CD14-positive monocyte (primary cell): ENCODE results near the gene TACC3. TPM values are rescaled to one million over a fixed set of nuclear protein-coding genes. Genes with fewer than 3 reads are reported as not detected.

Experiments used
- DNase-seq, 3 donors: peaks; one replicate each; pipeline ENCODE4 v3.0.0-alpha.2; 2011 to 2022
- H2AFZ ChIP-seq: 2 replicates; pipeline ENCODE4 v1.6.0; 2012; ENCODE audit warnings: mild to moderate bottlenecking, low read depth, low read length, inconsistent platforms; ENCODE audit not compliant: insufficient read depth, poor library complexity, severe bottlenecking
- H3K27ac ChIP-seq, 2 donors: 1 replicate in 1 of 2; 2 replicates in 1 of 2; pipeline ENCODE4 v1.5.1; 2012 to 2013; ENCODE audit warnings: low read length in 2 of 2, control low read depth in 1 of 2, inconsistent platforms in 1 of 2, low read depth in 1 of 2, mild to moderate bottlenecking in 1 of 2
- H3K27me3 ChIP-seq, 2 donors: one replicate each; pipeline versions ENCODE4 v1.6.0 to v1.6.1; 2011 to 2013; ENCODE audit warnings: low read length in 2 of 2; ENCODE audit not compliant: control insufficient read depth in 2 of 2, insufficient read depth in 2 of 2
- H3K36me3 ChIP-seq, 2 donors: replicated peaks in 1 of 2; 1 replicate in 1 of 2; 2 replicates in 1 of 2; pipeline versions ENCODE4 v1.5.1 to v1.6.1; 2012 to 2013; ENCODE audit warnings: low read length in 2 of 2, control low read depth in 1 of 2, inconsistent platforms in 1 of 2, mild to moderate bottlenecking in 1 of 2; ENCODE audit not compliant: insufficient read depth in 2 of 2, control insufficient read depth in 1 of 2
- H3K4me1 ChIP-seq, 2 donors: 1 replicate in 1 of 2; 2 replicates in 1 of 2; pipeline versions ENCODE4 v1.5.1 to v1.6.1; 2012 to 2013; ENCODE audit warnings: low read length in 2 of 2, control low read depth in 1 of 2, inconsistent platforms in 1 of 2, mild to moderate bottlenecking in 1 of 2, moderate library complexity in 1 of 2; ENCODE audit not compliant: insufficient read depth in 2 of 2, control insufficient read depth in 1 of 2
- H3K4me2 ChIP-seq: replicated peaks from 2 replicates; pipeline ENCODE3; 2012; ENCODE audit warnings: low read length, moderate library complexity, mild to moderate bottlenecking; ENCODE audit not compliant: poor library complexity, severe bottlenecking; ENCODE audit errors: extremely low read depth
- H3K4me3 ChIP-seq, 3 experiments: fragments of 200-600 bp in 1 of 3; sonication (generic) in 1 of 3; replicated peaks in 1 of 3; 1 replicate in 2 of 3; 2 replicates in 1 of 3; pipeline ENCODE4 v1.5.1; 2011 to 2013; ENCODE audit warnings: low read length in 3 of 3, mild to moderate bottlenecking in 3 of 3, control low read depth in 2 of 3, low read depth in 2 of 3, inconsistent platforms in 1 of 3, moderate library complexity in 1 of 3
- H3K79me2 ChIP-seq: 2 replicates; pipeline ENCODE4 v1.6.0; 2012; ENCODE audit warnings: mild to moderate bottlenecking, control low read depth, inconsistent platforms, low read length, moderate library complexity; ENCODE audit not compliant: insufficient read depth
- H3K9ac ChIP-seq: 2 replicates; pipeline ENCODE4 v1.6.0; 2017; ENCODE audit warnings: low read length, mild to moderate bottlenecking; ENCODE audit not compliant: insufficient read depth, poor library complexity, severe bottlenecking
- H3K9me3 ChIP-seq, 2 donors: replicated peaks in 1 of 2; 1 replicate in 1 of 2; 2 replicates in 1 of 2; pipeline versions ENCODE4 v1.5.1 to v1.6.1; 2012 to 2013; ENCODE audit warnings: low read length in 2 of 2, control low read depth in 1 of 2; ENCODE audit not compliant: control insufficient read depth in 1 of 2, insufficient read depth in 1 of 2
- H4K20me1 ChIP-seq: 2 replicates; pipeline ENCODE4 v1.6.0; 2012; ENCODE audit warnings: mild to moderate bottlenecking, low read length, control low read depth, moderate library complexity; ENCODE audit not compliant: insufficient read depth
- H3K27ac Mint-ChIP-seq, 7 donors: one replicate each; pipeline ENCODE4 v1.8.0; 2020; ENCODE audit warnings: mild to moderate bottlenecking in 7 of 7, mixed read lengths in 7 of 7, moderate library complexity in 6 of 7, inconsistent platforms in 2 of 7
- H3K27me3 Mint-ChIP-seq, 3 donors: one replicate each; pipeline ENCODE4 v1.8.0; 2021 to 2022; ENCODE audit warnings: low read depth in 3 of 3, mild to moderate bottlenecking in 3 of 3, mixed read lengths in 3 of 3, moderate library complexity in 3 of 3, inconsistent platforms in 1 of 3
- H3K36me3 Mint-ChIP-seq, 2 donors: one replicate each; pipeline ENCODE4 v1.8.0; 2020; ENCODE audit warnings: mixed read lengths in 2 of 2, inconsistent platforms in 1 of 2, mild to moderate bottlenecking in 1 of 2
- H3K4me1 Mint-ChIP-seq: one replicate; pipeline ENCODE4 v1.8.0; 2020; ENCODE audit warnings: mild to moderate bottlenecking, mixed read lengths
- H3K4me3 Mint-ChIP-seq, 2 donors: one replicate each; pipeline ENCODE4 v1.8.0; 2020; ENCODE audit warnings: mild to moderate bottlenecking in 2 of 2, mixed read lengths in 2 of 2, moderate library complexity in 1 of 2
- H3K9me3 Mint-ChIP-seq, 7 donors: one replicate each; pipeline ENCODE4 v1.8.0; 2020 to 2022; ENCODE audit warnings: mixed read lengths in 7 of 7, mild to moderate bottlenecking in 6 of 7, moderate library complexity in 6 of 7, inconsistent platforms in 2 of 7
- CTCF ChIP-seq: fragments of 200-600 bp; IDR thresholded peaks from one replicate; pipeline ENCODE4 v1.8.0; 2022; ENCODE audit warnings: antibody characterized with exemption, mild to moderate bottlenecking
- WGBS: methylation state at CpG from one replicate; pipeline ENCODE4 v1.1.5; 2013; ENCODE audit warnings: missing lambda C conversion rate; ENCODE audit not compliant: insufficient coverage; 5-methylcytosine and 5-hydroxymethylcytosine counted together
- intact Hi-C, 2 donors: fragments of 100-400 bp; cut with micrococcal nuclease; formaldehyde crosslinking; loops; one replicate each; pipeline versions ENCODE4 v1.15.0 to v1.15.1; 2023
- polyA plus RNA-seq, 3 donors: library from polyadenylated mRNA; depleted of rRNA in 1 of 3; unstranded in 2 of 3; stranded (reverse) in 1 of 3; fragments of 300-500 nt in 2 of 3; fragments of >200 nt in 1 of 3; fragmentation: Illumina TruSeq in 2 of 3; gene quantifications; 1 replicate in 2 of 3; 2 replicates in 1 of 3; pipeline ENCODE4 v1.2.3, GENCODE V29; 2012 to 2021

TACC3 gene
- polyA plus RNA-seq, 3 donors, result 43.7 to 84.2 (median 56.6) TPM

GRCh38 chr4:1737666-1738065 lies 16.3 kb downstream of the TACC3 start:
- Mint-ChIP-seq H3K27ac (no peak overlapping the region), H3K4me3 (no peak overlapping the region), H3K36me3 (peaks cover 82 to 100% of the 10 kb centered on the region in 2 donors), H3K27me3 (peaks cover 0 to 2% (median 0%) of the 10 kb centered on the region in 3 donors), H3K9me3 (peaks cover 20 to 51% (median 30%) of the 10 kb centered on the region in 7 donors), H3K4me1 (peaks cover 4% of the 10 kb centered on the region)
- peaks cover 20 to 32% of the 10 kb centered on the region in 2 donors for H3K9me3 ChIP-seq
- WGBS, result over 99% methylated on average over 15 of the region's 15 CpGs
- no peak overlapping the region for H3K27ac ChIP-seq
- no peak overlapping the region for H3K9ac ChIP-seq
- peaks cover 97 to 100% of the 10 kb centered on the region in 2 donors for H3K36me3 ChIP-seq
- peaks cover 55% of the 10 kb centered on the region for H3K79me2 ChIP-seq
- no peak for DNase-seq
- no peaks in the 10 kb centered on the region for H3K4me1 ChIP-seq
- H4K20me1 ChIP-seq, result peaks cover 57% of the 10 kb centered on the region
- no peak for TF ChIP-seq CTCF
- no peaks in the 10 kb centered on the region for H3K27me3 ChIP-seq
- no peak overlapping the region for H3K4me2 ChIP-seq
- H3K4me3 ChIP-seq, result no peak overlapping the region
- H2AFZ ChIP-seq, result no peak overlapping the region
- intact Hi-C loops, result no loop called here

GRCh38 chr4:1738410-1738809 lies 17.1 kb downstream of the TACC3 start:
- H3K27me3 ChIP-seq, result no peaks in the 10 kb centered on the region
- no peak overlapping the region for H3K4me3 ChIP-seq
- Mint-ChIP-seq H3K9me3 (peaks cover 20 to 49% (median 30%) of the 10 kb centered on the region in 7 donors), H3K27ac (peak overlapping the region in 1 of 7 donors; percentile 86), H3K4me1 (peaks cover 4% of the 10 kb centered on the region), H3K36me3 (peaks cover 80 to 100% of the 10 kb centered on the region in 2 donors), H3K4me3 (no peak overlapping the region), H3K27me3 (peaks cover 0 to 3% (median 0%) of the 10 kb centered on the region in 3 donors)
- peaks cover 94 to 100% of the 10 kb centered on the region in 2 donors for H3K36me3 ChIP-seq
- no peak for TF ChIP-seq CTCF
- no peak overlapping the region for H2AFZ ChIP-seq
- WGBS, result 100% methylated on average over 4 of the region's 4 CpGs
- H3K4me2 ChIP-seq, result no peak overlapping the region
- peaks cover 50% of the 10 kb centered on the region for H4K20me1 ChIP-seq
- intact Hi-C loops, result no loop called here
- H3K79me2 ChIP-seq, result peaks cover 48% of the 10 kb centered on the region
- no peak overlapping the region for H3K9ac ChIP-seq
- no peaks in the 10 kb centered on the region for H3K4me1 ChIP-seq
- H3K27ac ChIP-seq, result no peak overlapping the region
- DNase-seq, result no peak
- H3K9me3 ChIP-seq, result peaks cover 20 to 32% of the 10 kb centered on the region in 2 donors
